HFFc6 (cell line): Measurements from ENCODE around the gene SDCBP2. TPM values are rescaled to one million over a fixed set of nuclear protein-coding genes. Genes with fewer than 3 reads are reported as not detected.

Experiments
- DNase-seq: peaks from one replicate; pipeline ENCODE4 v3.0.0-alpha.2; 2018
- H3K27ac Mint-ChIP-seq: 2 replicates; pipeline ENCODE4 v1.8.0; 2020; ENCODE audit warnings: mild to moderate bottlenecking, mixed read lengths
- H3K27me3 Mint-ChIP-seq: 2 replicates; pipeline ENCODE4 v1.8.0; 2021; ENCODE audit warnings: mild to moderate bottlenecking, moderate library complexity, mixed read lengths; ENCODE audit not compliant: insufficient read depth
- H3K36me3 Mint-ChIP-seq: 2 replicates; pipeline ENCODE4 v1.8.0; 2021; ENCODE audit warnings: low read depth, mixed read lengths
- H3K4me1 Mint-ChIP-seq: 2 replicates; pipeline ENCODE4 v1.8.0; 2020; ENCODE audit warnings: low read depth, mixed read lengths
- H3K4me3 Mint-ChIP-seq: 2 replicates; pipeline ENCODE4 v1.8.0; 2020; ENCODE audit warnings: mild to moderate bottlenecking, moderate library complexity, mixed read lengths
- H3K9me3 Mint-ChIP-seq: 2 replicates; pipeline ENCODE4 v1.8.0; 2020; ENCODE audit warnings: mild to moderate bottlenecking, mixed read lengths
- total RNA-seq, 6 experiments: library from RNA; stranded (reverse); fragmentation: NEBNext Ultra II Directional; extraction: Animal tissue kit (Norgen Biotek cat#: 25700); gene quantifications; 2 replicates in 1 of 6; 3 replicates in 5 of 6; pipeline ENCODE4 v1.2.3, GENCODE V29; 2021
- TF ChIP-seq, protein P1 (sequence below): fragments of 200-600 bp; sonication (generic); IDR thresholded peaks from 2 replicates; pipeline ENCODE4 v1.5.0; 2021; ENCODE audit warnings: antibody characterized with exemption, mild to moderate bottlenecking

Gene SDCBP2
- total RNA-seq, 6 experiments from 2014 or later, result 0.51 to 1.5 (median 0.76) TPM

DNA sequence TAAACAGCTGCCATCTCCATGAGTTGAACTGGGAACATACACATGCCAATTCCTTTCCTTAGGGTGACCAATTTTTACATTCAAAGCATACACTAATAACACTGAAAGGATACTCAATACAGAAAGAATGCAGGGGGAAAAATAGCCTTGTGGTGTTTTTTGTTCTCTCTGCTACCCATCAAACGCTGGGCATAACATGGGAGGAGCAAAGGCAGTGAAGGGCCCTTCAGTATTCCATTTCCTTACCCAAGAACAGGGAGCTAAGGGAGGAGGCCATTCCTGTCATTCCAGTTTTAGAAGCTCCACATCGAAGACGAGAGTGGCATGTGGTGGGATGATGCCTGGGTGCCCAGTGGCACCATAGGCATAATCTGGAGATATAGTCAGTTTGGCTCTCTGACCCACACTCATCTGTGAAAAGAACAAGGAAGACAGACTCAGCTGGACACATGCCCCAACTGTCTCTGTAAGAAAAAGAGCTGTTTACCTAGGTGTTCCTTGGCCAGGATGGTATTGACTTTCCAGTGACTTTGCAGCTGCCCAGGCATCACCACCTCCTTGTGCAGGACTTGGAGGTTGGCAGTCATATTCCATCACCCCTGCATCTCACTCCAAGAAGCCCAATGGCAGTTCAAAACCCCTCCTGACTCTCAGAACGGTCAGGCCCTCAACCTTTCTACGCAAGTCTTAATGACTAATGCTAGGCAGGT lies 43.0 kb upstream of the SDCBP2 start:
- peaks cover 86% of the 10 kb centered on the region for H3K4me1 Mint-ChIP-seq
- DNase-seq, result no peak
- TF ChIP-seq, protein P1, sequence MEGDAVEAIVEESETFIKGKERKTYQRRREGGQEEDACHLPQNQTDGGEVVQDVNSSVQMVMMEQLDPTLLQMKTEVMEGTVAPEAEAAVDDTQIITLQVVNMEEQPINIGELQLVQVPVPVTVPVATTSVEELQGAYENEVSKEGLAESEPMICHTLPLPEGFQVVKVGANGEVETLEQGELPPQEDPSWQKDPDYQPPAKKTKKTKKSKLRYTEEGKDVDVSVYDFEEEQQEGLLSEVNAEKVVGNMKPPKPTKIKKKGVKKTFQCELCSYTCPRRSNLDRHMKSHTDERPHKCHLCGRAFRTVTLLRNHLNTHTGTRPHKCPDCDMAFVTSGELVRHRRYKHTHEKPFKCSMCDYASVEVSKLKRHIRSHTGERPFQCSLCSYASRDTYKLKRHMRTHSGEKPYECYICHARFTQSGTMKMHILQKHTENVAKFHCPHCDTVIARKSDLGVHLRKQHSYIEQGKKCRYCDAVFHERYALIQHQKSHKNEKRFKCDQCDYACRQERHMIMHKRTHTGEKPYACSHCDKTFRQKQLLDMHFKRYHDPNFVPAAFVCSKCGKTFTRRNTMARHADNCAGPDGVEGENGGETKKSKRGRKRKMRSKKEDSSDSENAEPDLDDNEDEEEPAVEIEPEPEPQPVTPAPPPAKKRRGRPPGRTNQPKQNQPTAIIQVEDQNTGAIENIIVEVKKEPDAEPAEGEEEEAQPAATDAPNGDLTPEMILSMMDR, result no peak
- no peak overlapping the region for H3K4me3 Mint-ChIP-seq
- no peaks in the 10 kb centered on the region for H3K9me3 Mint-ChIP-seq
- H3K27ac Mint-ChIP-seq, result 0 out of 2 replicates have a peak overlapping the region, but pooled peaks have one; percentile 14
- peaks cover 33% of the 10 kb centered on the region for H3K36me3 Mint-ChIP-seq
- peaks cover 3% of the 10 kb centered on the region for H3K27me3 Mint-ChIP-seq

DNA sequence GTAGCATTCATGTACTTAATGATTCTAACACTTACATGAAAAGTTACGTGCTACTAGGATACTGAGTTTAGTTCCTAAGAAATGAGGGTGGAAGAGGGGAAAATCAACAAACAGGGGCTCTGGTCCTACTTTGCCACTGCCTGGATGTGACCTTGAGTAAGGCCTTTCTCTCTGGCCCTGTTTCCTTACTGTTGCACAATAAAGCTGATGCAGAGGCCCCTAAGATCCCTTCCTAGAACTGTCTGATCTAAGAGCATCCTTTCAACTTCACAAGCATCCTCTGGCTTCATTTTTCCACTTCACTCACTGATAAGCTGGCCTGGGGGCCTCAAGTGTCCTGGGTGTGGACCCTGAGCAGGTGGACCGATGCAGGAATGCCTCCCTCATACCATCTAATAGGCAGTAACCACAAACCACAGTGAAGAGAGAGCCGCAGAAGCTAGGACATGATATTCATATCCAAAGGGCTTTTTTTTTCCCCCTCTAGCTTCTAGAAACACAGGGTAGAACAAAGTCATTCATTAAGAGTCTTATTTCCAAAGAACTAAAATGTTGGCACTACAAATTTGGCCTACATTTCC lies 42.4 kb upstream of the SDCBP2 start:
- peaks cover 85% of the 10 kb centered on the region for H3K4me1 Mint-ChIP-seq
- H3K4me3 Mint-ChIP-seq, result no peak overlapping the region
- no peak for DNase-seq
- H3K36me3 Mint-ChIP-seq, result peaks cover 37% of the 10 kb centered on the region
- no peaks in the 10 kb centered on the region for H3K9me3 Mint-ChIP-seq
- peaks cover 3% of the 10 kb centered on the region for H3K27me3 Mint-ChIP-seq
- H3K27ac Mint-ChIP-seq, result peak overlapping the region; percentile 69
- TF ChIP-seq, protein P1, result no peak

DNA sequence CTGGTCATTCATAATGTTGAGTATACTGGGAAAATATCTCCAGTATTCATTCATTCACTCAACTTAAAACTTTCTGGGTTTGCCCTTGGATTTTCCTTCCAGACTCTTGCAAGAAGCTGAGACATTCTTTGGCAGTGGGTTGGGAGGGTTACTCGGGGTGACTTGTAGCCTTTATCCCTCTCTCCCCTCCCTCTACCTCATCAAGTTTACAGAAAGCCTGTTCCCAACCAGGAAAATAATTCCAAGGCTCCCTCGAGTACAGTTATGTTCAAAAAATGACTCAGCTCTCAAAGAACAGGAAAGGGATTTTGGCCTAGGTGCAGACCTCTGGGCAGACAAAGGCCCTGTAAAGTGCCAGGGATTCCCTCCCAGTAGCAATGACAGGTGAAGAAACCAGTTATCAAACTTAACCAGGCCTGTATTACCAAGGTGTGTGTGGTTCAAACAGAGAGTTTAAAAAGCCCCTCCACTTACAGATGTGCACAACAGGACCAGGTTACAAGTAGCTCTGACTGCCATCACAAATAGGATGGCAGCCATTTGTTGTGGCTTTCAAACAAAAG lies 41.7 kb upstream of the SDCBP2 start:
- TF ChIP-seq, protein P1, result no peak
- Mint-ChIP-seq H3K4me3 (no peak overlapping the region), H3K9me3 (no peaks in the 10 kb centered on the region), H3K27me3 (peaks cover 5% of the 10 kb centered on the region), H3K27ac (peak overlapping the region; percentile 69), H3K4me1 (peaks cover 78% of the 10 kb centered on the region), H3K36me3 (peaks cover 33% of the 10 kb centered on the region)
- DNase-seq, result no peak

DNA sequence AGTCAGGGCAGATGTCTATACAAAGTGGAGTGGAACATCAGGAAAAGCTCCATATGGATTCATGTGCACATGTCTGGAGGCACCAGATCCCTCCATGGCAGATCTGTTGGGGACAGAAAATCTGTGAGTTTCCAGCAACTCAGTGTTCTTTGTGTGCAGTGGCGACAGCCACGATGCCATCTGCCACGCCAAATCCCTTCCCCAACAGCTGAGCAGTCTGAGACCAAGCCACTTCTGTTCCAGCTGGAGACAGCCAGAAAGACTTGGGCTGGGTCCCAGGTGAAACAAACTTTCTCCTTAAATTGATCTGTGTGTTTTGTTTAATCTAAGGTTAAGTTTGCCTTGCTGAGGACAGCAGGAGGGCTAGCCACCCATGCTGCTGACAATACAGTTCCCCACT lies 41.0 kb upstream of the SDCBP2 start:
- H3K27ac Mint-ChIP-seq, result peak overlapping the region; percentile 30; the same call in 1 of the 2 replicates
- peaks cover 5% of the 10 kb centered on the region for H3K27me3 Mint-ChIP-seq
- no peaks in the 10 kb centered on the region for H3K9me3 Mint-ChIP-seq
- DNase-seq, result no peak
- peaks cover 39% of the 10 kb centered on the region for H3K36me3 Mint-ChIP-seq
- no peak overlapping the region for H3K4me3 Mint-ChIP-seq
- TF ChIP-seq, protein P1, result no peak
- H3K4me1 Mint-ChIP-seq, result peaks cover 72% of the 10 kb centered on the region

DNA sequence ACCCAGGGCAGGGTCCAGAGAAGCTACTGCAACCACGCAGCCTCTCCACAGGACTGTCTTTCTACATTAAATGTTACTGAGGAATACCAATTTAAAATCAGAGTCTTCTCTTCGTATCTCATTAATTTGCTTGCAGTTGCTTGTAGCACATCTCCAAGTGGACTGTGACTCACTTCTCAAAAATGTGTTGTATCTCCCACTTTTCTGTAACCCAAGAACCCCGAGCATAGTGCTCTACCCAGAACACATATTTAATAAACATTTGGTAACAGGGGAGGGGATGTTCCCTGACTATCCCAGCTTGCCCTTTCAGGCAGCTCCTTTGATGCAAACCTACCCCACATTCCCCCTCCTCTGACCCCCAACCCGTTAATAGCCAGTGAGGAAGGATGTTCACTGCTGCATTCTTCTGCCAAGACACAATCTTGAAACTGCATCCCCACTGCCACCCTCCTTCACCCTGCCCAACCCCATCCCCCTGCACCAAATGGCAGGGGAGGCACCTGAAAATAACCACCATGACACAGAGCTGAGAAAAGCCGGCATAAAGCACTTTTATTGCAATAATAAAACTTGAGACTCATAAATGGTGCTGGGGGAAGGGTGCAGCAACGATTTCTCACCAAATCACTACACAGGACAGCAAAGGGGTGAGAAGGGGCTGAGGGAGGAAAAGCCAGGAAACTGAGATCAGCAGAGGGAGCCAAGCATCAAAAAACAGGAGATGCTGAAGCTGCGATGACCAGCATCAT lies 39.7 kb upstream of the SDCBP2 start:
- TF ChIP-seq, protein P1, result peak; percentile 27; the same call in 1 of the 2 replicates
- no peaks in the 10 kb centered on the region for H3K9me3 Mint-ChIP-seq

More for the DNA sequence above, 39.7 kb upstream of the SDCBP2 start:
- peaks cover 62% of the 10 kb centered on the region for H3K4me1 Mint-ChIP-seq
- H3K27ac Mint-ChIP-seq, result peak overlapping the region; percentile 77
- H3K4me3 Mint-ChIP-seq, result peak overlapping the region; percentile 61
- H3K36me3 Mint-ChIP-seq, result peaks cover 45% of the 10 kb centered on the region
- peaks cover 5% of the 10 kb centered on the region for H3K27me3 Mint-ChIP-seq
- peak; percentile 55 for DNase-seq
